Keratinocyte (primary cell): ENCODE measurements around the gene TFCP2L1. TPM values are rescaled to one million over a fixed set of nuclear protein-coding genes. Genes with fewer than 3 reads are reported as not detected.

Experiments
- DNase-seq: peaks from one replicate; pipeline ENCODE4 v3.0.0-alpha.2; 2011; ENCODE audit warnings: low read depth, missing footprints, low spot score
- FAIRE-seq: peaks from 2 replicates; lab custom pipeline; 2011; peaks lifted over from hg19 to GRCh38; lab: Jason Lieb, UNC
- H2AFZ ChIP-seq: 2 replicates; pipeline ENCODE4 v1.6.0; 2012; ENCODE audit warnings: low read length, control low read depth, inconsistent platforms; ENCODE audit not compliant: control insufficient read depth
- H3K27ac ChIP-seq: 2 replicates; pipeline ENCODE4 v1.5.1; 2011; ENCODE audit warnings: low read length; ENCODE audit not compliant: control insufficient read depth, insufficient read depth
- H3K27me3 ChIP-seq: 3 replicates; pipeline ENCODE4 v1.6.0; 2011; ENCODE audit warnings: low read length; ENCODE audit not compliant: control insufficient read depth, insufficient read depth; ENCODE audit errors: extremely low read depth
- H3K36me3 ChIP-seq, 2 experiments: 2 replicates in 1 of 2; 3 replicates in 1 of 2; pipeline ENCODE4 v1.5.1; 2011; ENCODE audit warnings: low read length in 2 of 2, mild to moderate bottlenecking in 1 of 2; ENCODE audit not compliant: control insufficient read depth in 2 of 2, insufficient read depth in 2 of 2; ENCODE audit errors: extremely low read depth in 1 of 2
- H3K4me1 ChIP-seq: 3 replicates; pipeline ENCODE4 v1.5.1; 2011; ENCODE audit warnings: low read length; ENCODE audit not compliant: control insufficient read depth, insufficient read depth; ENCODE audit errors: extremely low read depth
- H3K4me2 ChIP-seq: 3 replicates; pipeline ENCODE4 v1.6.0; 2011; ENCODE audit warnings: low read depth, low read length; ENCODE audit not compliant: control insufficient read depth, insufficient read depth; ENCODE audit errors: extremely low read depth
- H3K4me3 ChIP-seq, 3 experiments: fragments of 200-600 bp in 1 of 3; sonication (generic) in 1 of 3; 2 replicates in 2 of 3; 3 replicates in 1 of 3; pipeline ENCODE4 v1.5.1; 2011 to 2016; ENCODE audit warnings: low read length in 3 of 3, mild to moderate bottlenecking in 3 of 3, control low read depth in 2 of 3, inconsistent platforms in 1 of 3, low read depth in 1 of 3, mixed read lengths in 1 of 3, mixed run types in 1 of 3, moderate library complexity in 1 of 3; ENCODE audit not compliant: control insufficient read depth in 2 of 3, insufficient read depth in 2 of 3; ENCODE audit errors: extremely low read depth in 1 of 3
- H3K79me2 ChIP-seq: 2 replicates; pipeline ENCODE4 v1.6.0; 2012; ENCODE audit warnings: low read length; ENCODE audit not compliant: control insufficient read depth, insufficient read depth
- H3K9ac ChIP-seq: 3 replicates; pipeline ENCODE4 v1.6.0; 2011; ENCODE audit warnings: low read length; ENCODE audit not compliant: control insufficient read depth, insufficient read depth; ENCODE audit errors: extremely low read depth
- H3K9me1 ChIP-seq: 3 replicates; pipeline ENCODE4 v1.6.0; 2011; ENCODE audit warnings: low read length; ENCODE audit not compliant: control insufficient read depth, insufficient read depth; ENCODE audit errors: extremely low read depth
- H3K9me3 ChIP-seq: 2 replicates; pipeline ENCODE4 v1.5.1; 2012; ENCODE audit warnings: low read depth, low read length; ENCODE audit not compliant: control insufficient read depth
- H4K20me1 ChIP-seq: 3 replicates; pipeline ENCODE4 v1.6.0; 2011; ENCODE audit warnings: low read length; ENCODE audit not compliant: control insufficient read depth, insufficient read depth; ENCODE audit errors: extremely low read depth
- CTCF ChIP-seq, 3 experiments: IDR thresholded peaks in 1 of 3; conservative IDR thresholded peaks in 1 of 3; optimal IDR thresholded peaks in 1 of 3; 2 replicates in 2 of 3; 3 replicates in 1 of 3; pipeline versions ENCODE3 to v1.5.1; 2011; ENCODE audit warnings: low read length in 3 of 3, mild to moderate bottlenecking in 3 of 3, moderate library complexity in 2 of 3, control low read depth in 1 of 3, inconsistent platforms in 1 of 3; ENCODE audit not compliant: insufficient read depth in 2 of 3; ENCODE audit errors: extremely low read depth in 1 of 3
- EZH2 ChIP-seq: IDR thresholded peaks from one replicate; pipeline ENCODE4 v1.6.1; 2012; ENCODE audit warnings: inconsistent platforms, mild to moderate bottlenecking, low read length, moderate library complexity
- dilution Hi-C: fragments of 300-500 bp; cut with MboI; formaldehyde crosslinking; loops from one replicate; pipeline ENCODE4 v1.7.0; 2020; ENCODE audit warnings: low sequenced_read_pairs; ENCODE audit not compliant: extremely low pct_ligation_motif_present
- polyA plus RNA-seq, 5 experiments: library from polyadenylated mRNA; depleted of rRNA in 3 of 5; stranded (reverse) in 3 of 5; stranded (forward) in 1 of 5; unstranded in 1 of 5; fragments of >200 nt; gene quantifications; 1 replicate in 1 of 5; 2 replicates in 3 of 5; 3 replicates in 1 of 5; pipeline versions ENCODE4 v1.2.1 to v1.2.3, GENCODE V29; 2011 to 2012; ENCODE audit warnings: missing spikeins in 2 of 5, low read depth in 1 of 5, low replicate concordance in 1 of 5

The TFCP2L1 gene
- polyA plus RNA-seq, 1 donor (not counting 4 experiments of a cell fraction or from before 2014, with no cell fraction given): 29.4 TPM

DNA sequence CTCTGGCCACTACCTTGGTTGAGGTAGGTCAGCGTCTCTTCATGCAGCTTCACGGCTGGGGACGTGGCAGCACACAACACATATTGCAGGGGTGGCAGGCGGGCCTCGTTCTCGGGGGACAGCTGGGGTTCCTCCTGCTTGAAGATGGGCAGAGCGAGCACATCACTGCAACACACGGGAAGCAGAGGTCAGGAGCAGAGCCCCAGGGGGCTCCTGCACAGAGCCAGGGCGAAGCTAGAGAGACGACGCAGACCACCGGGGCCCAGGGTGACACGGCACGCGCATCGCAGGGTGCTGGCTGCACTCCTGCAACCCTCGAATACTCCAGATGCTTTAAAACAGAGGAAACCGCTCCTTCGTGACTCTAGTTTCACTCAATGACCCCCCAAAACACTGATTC is 3.9 kb downstream of the TFCP2L1 start:
- Histone ChIP-seq H3K9me1 (no peaks in the 10 kb centered on the region), H4K20me1 (no peaks in the 10 kb centered on the region), H3K4me1 (peaks cover 20% of the 10 kb centered on the region), H3K4me3 (no peak overlapping the region), H3K27me3 (no peaks in the 10 kb centered on the region), H3K27ac (no peak overlapping the region), H3K79me2 (peaks cover 52% of the 10 kb centered on the region), H2AFZ (no peak overlapping the region), H3K9ac (no peak overlapping the region), H3K36me3 (peaks cover 7 to 8% of the 10 kb centered on the region in 2 experiments), H3K4me2 (no peak overlapping the region), H3K9me3 (no peaks in the 10 kb centered on the region)
- TF ChIP-seq EZH2: no peak
- no peak for TF ChIP-seq CTCF (optimal IDR thresholded peaks at IDR 0.05 in 1 of 3, IDR thresholded peaks at IDR 0.05 in 1 of 3, conservative IDR thresholded peaks at IDR 0.05 in 1 of 3; ENCODE audit: extremely low read depth in 1 of 3, insufficient read depth in 2 of 3, low read length in 3 of 3)
- FAIRE-seq (no peak), DNase-seq (no peak)
- dilution Hi-C loops: no loop called here

DNA sequence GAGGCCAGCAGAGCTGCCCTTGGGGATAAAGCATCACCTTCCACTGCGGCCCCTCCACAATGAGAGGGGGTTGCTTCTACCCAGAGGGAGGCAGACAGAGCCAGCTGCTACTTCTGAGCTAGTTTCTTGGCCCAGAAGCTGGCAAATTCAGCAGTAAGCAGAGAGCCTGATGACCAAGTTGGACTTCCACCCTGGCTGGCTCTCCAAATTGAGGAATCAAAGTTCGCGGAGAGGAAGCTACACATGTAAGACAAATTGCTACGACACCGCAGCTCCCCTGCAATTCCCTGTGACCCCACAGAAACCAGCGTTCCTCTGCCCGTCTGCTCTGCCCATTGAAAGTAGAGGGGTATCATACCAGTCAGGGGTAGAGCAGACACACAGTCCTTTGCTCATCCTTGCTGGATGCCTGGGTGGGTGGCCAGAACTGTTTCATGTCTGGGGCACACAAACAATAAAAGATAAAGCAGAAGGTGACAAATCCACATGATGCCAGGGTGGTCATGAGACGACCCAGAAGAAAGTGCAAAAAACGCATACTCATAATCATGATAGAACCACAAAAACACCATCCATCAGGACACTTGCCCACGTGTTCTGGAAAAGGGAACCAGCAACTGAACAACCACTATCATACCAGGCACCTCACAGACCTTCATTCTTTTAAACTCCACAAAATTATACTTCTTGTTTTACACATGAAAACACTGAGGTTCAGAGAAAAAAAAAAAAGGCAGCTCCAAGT is 5.4 kb downstream of the TFCP2L1 start:
- no peaks in the 10 kb centered on the region for H3K27me3 ChIP-seq
- no peak for FAIRE-seq
- no peak overlapping the region for H2AFZ ChIP-seq
- H3K9me1 ChIP-seq: no peaks in the 10 kb centered on the region
- H3K36me3 ChIP-seq: peaks cover 7 to 8% of the 10 kb centered on the region in 2 experiments
- no peaks in the 10 kb centered on the region for H4K20me1 ChIP-seq
- TF ChIP-seq CTCF (optimal IDR thresholded peaks at IDR 0.05 in 1 of 3, IDR thresholded peaks at IDR 0.05 in 1 of 3, conservative IDR thresholded peaks at IDR 0.05 in 1 of 3; ENCODE audit: extremely low read depth in 1 of 3, insufficient read depth in 2 of 3, low read length in 3 of 3) (no peak), EZH2 (no peak)
- H3K27ac ChIP-seq: no peak overlapping the region
- no peak overlapping the region for H3K4me3 ChIP-seq
- H3K9me3 ChIP-seq: no peaks in the 10 kb centered on the region
- no peak overlapping the region for H3K4me2 ChIP-seq
- H3K79me2 ChIP-seq: peaks cover 49% of the 10 kb centered on the region
- no peak overlapping the region for H3K9ac ChIP-seq
- dilution Hi-C loops: no loop called here
- no peak for DNase-seq
- H3K4me1 ChIP-seq: peaks cover 17% of the 10 kb centered on the region
